ENCODE data around the gene PARP11.

DNA sequence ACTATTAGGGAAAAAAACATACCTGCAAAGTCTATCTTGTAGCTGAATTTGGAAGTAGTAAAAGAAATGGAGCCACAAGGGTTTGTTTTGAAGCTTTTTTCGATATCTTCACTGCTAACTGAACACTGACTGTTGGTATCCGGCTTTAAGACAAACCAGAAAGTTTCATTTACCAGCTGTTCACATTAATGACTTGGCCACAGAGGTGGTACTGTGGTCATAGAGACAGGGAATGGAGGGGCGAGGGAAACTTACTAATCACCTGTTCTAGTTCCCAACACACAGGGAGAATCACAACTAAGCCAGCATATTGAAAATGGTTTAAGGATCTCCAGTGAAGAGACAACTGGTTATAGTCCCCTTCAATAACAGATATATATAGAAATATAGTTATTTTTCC, 44.3 kb downstream of the PARP11 start:
- TF ChIP-seq POLR2A (IDR thresholded peaks at IDR 0.05; ENCODE audit: low read depth, low read length) (no peak), POLR2AphosphoS5 (IDR thresholded peaks at IDR 0.05; ENCODE audit: low read depth, low read length) (no peak)
